ENCODE results near the gene APCDD1.
"Not testable (repeated sequence)": the region's sequence is repeated elsewhere in the genome, so short reads cannot be mapped to it uniquely, and the experiment has no call there.

APCDD1 gene

GRCh38 chr18:10461989-10462388 is 7.6 kb downstream of the APCDD1 start:
- DNase-seq: no peak
- no peak for TF ChIP-seq GATA1 (IDR thresholded peaks at IDR 0.05; ENCODE audit: low read depth, low read length)
- TF ChIP-seq POLR2A (IDR thresholded peaks at IDR 0.05; ENCODE audit: low read length): no peak

DNA sequence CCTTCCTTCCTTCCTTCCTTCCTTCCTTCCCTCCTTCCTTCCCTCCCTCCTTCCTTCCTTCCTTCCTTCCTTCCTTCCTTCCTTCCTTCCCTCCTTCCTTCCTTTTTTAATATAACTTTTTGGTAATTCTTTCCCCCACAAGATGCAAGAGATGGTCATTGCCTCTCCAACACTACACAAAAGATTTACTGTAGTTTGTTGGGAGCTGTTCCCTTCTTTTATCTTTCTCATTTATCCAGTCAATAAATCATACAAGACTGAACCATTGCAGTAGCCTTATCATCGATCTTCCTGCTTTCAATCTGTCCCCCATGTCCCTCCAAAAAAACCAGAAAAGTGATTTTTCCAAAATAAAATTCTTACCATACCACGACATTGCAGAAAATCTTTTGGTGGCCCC is 8.2 kb downstream of the APCDD1 start:
- TF ChIP-seq GATA1 (IDR thresholded peaks at IDR 0.05; ENCODE audit: low read depth, low read length) (no peak), POLR2A (IDR thresholded peaks at IDR 0.05; ENCODE audit: low read length) (no peak)
- DNase-seq: no peak

GRCh38 chr18:10463096-10463495 is 8.7 kb downstream of the APCDD1 start:
- DNase-seq: no peak
- TF ChIP-seq POLR2A (IDR thresholded peaks at IDR 0.05; ENCODE audit: low read length): no peak
- no peak for TF ChIP-seq GATA1 (IDR thresholded peaks at IDR 0.05; ENCODE audit: low read depth, low read length)

DNA sequence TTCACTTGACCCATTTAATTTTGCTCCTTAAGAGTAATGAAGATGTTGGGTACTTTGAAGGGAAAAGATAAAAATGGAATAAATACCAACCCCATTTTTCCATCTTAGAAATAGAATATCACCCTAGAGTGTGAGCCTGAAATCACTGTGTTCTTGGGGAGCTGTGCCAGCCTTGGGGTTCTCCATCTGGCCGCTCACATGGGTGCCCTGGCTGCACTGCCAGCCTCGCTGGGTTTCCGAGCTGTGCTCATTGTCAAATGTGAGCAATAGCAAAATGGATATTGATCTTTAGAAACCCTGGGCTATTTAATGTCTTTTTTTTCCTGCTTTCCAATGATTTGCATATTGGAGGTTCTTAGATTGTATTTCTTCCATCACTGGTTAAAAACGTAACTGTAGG is 9.3 kb downstream of the APCDD1 start:
- TF ChIP-seq GATA1 (IDR thresholded peaks at IDR 0.05; ENCODE audit: low read depth, low read length): no peak
- no peak for TF ChIP-seq POLR2A (IDR thresholded peaks at IDR 0.05; ENCODE audit: low read length)
- DNase-seq: no peak

GRCh38 chr18:10464161-10464648 is 9.8 kb downstream of the APCDD1 start:
- DNase-seq: not testable (repeated sequence)

GRCh38 chr18:10465174-10465939 is 10.9 kb downstream of the APCDD1 start:
- DNase-seq: peak; percentile 32 to 87
- TF ChIP-seq POLR2A (IDR thresholded peaks at IDR 0.05; ENCODE audit: low read length) (no peak), GATA1 (IDR thresholded peaks at IDR 0.05; ENCODE audit: low read depth, low read length) (no peak)

- no peak for TF ChIP-seq GATA1 (IDR thresholded peaks at IDR 0.05; ENCODE audit: low read depth, low read length)
- TF ChIP-seq POLR2A (IDR thresholded peaks at IDR 0.05; ENCODE audit: low read length): no peak
- no peak for DNase-seq
Measured at GRCh38 chr18:10470429-10470828, 16.0 kb downstream of the APCDD1 start.

DNA sequence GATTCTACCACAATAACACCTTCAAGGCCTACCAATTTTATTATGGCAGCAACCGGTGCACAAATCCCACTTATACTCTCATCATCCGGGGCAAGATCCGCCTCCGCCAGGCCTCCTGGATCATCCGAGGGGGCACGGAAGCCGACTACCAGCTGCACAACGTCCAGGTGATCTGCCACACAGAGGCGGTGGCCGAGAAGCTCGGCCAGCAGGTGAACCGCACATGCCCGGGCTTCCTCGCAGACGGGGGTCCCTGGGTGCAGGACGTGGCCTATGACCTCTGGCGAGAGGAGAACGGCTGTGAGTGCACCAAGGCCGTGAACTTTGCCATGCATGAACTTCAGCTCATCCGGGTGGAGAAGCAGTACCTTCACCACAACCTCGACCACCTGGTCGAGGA is 17.1 kb downstream of the APCDD1 start:
- no peak for DNase-seq
- no peak for TF ChIP-seq POLR2A (IDR thresholded peaks at IDR 0.05; ENCODE audit: low read length)
- no peak for TF ChIP-seq GATA1 (IDR thresholded peaks at IDR 0.05; ENCODE audit: low read depth, low read length)

GRCh38 chr18:10473132-10473531 is 18.7 kb downstream of the APCDD1 start:
- TF ChIP-seq GATA1 (IDR thresholded peaks at IDR 0.05; ENCODE audit: low read depth, low read length): no peak
- TF ChIP-seq POLR2A (IDR thresholded peaks at IDR 0.05; ENCODE audit: low read length): no peak
- DNase-seq: no peak

- DNase-seq: no peak
- TF ChIP-seq POLR2A (IDR thresholded peaks at IDR 0.05; ENCODE audit: low read length): no peak
Measured at GRCh38 chr18:10474309-10474708, 19.9 kb downstream of the APCDD1 start.

- DNase-seq: no peak
- TF ChIP-seq GATA1 (IDR thresholded peaks at IDR 0.05; ENCODE audit: low read depth, low read length): no peak
- TF ChIP-seq POLR2A (IDR thresholded peaks at IDR 0.05; ENCODE audit: low read length): no peak
Measured at GRCh38 chr18:10475276-10475653, 20.8 kb downstream of the APCDD1 start.

GRCh38 chr18:10475654-10476291 is 21.3 kb downstream of the APCDD1 start:
- TF ChIP-seq POLR2A (IDR thresholded peaks at IDR 0.05; ENCODE audit: low read length): no peak
- TF ChIP-seq GATA1 (IDR thresholded peaks at IDR 0.05; ENCODE audit: low read depth, low read length): no peak
- no peak for DNase-seq

- no peak for DNase-seq
Measured at GRCh38 chr18:10476338-10476791, 21.9 kb downstream of the APCDD1 start.

GRCh38 chr18:10477121-10477862 is 22.9 kb downstream of the APCDD1 start:
- DNase-seq: no peak

More at GRCh38 chr18:10476338-10476791, 21.9 kb downstream of the APCDD1 start:
- TF ChIP-seq POLR2A (IDR thresholded peaks at IDR 0.05; ENCODE audit: low read length) (no peak), GATA1 (IDR thresholded peaks at IDR 0.05; ENCODE audit: low read depth, low read length) (no peak)

More at GRCh38 chr18:10477121-10477862, 22.9 kb downstream of the APCDD1 start:
- TF ChIP-seq POLR2A (IDR thresholded peaks at IDR 0.05; ENCODE audit: low read length): no peak
- no peak for TF ChIP-seq GATA1 (IDR thresholded peaks at IDR 0.05; ENCODE audit: low read depth, low read length)

Measured in erythroblast (primary cell).